Stimulated activated CD8-positive, alpha-beta memory T cell treated with anti-CD3 and anti-CD28 coated beads, Interleukin-4, amount 100 ng/mL, for 48 hours (primary cell): ENCODE results near the gene OSBPL2.
A peak's percentile ranks its signal among the peaks of the same experiment; 100 is the strongest.

Source experiments
- DNase-seq: peaks from one replicate; pipeline ENCODE4 v3.0.0-alpha.2; 2020

OSBPL2 gene

GRCh38 chr20:62303340-62304226 lies 65.3 kb downstream of the OSBPL2 start:
- DNase-seq = peak; percentile 41

GRCh38 chr20:62304331-62305148 lies 66.2 kb downstream of the OSBPL2 start:
- DNase-seq = no peak

GRCh38 chr20:62305149-62305764 lies 66.9 kb downstream of the OSBPL2 start:
- DNase-seq = no peak

GRCh38 chr20:62305765-62306413 lies 67.6 kb downstream of the OSBPL2 start:
- no peak for DNase-seq

GRCh38 chr20:62306414-62307187 lies 68.3 kb downstream of the OSBPL2 start:
- DNase-seq = no peak

GRCh38 chr20:62307226-62308101 lies 69.1 kb downstream of the OSBPL2 start:
- no peak for DNase-seq

- DNase-seq = no peak
Measured at GRCh38 chr20:62308102-62308822, 69.9 kb downstream of the OSBPL2 start.

GRCh38 chr20:62309198-62309944 lies 71.0 kb downstream of the OSBPL2 start:
- no peak for DNase-seq

- no peak for DNase-seq
Measured at GRCh38 chr20:62309947-62310756, 71.8 kb downstream of the OSBPL2 start.

- no peak for DNase-seq
Measured at GRCh38 chr20:62310757-62311121, 72.4 kb downstream of the OSBPL2 start.

- DNase-seq = no peak
Measured at GRCh38 chr20:62311150-62311549, 72.8 kb downstream of the OSBPL2 start.

GRCh38 chr20:62311832-62312661 lies 73.7 kb downstream of the OSBPL2 start:
- no peak for DNase-seq

- DNase-seq = no peak
Measured at GRCh38 chr20:62312662-62312977, 74.3 kb downstream of the OSBPL2 start.

GRCh38 chr20:62313021-62313420 lies 74.7 kb downstream of the OSBPL2 start:
- DNase-seq = no peak

- DNase-seq = no peak
Measured at GRCh38 chr20:62313460-62314338, 75.4 kb downstream of the OSBPL2 start.

GRCh38 chr20:62314339-62314638 lies 76.0 kb downstream of the OSBPL2 start:
- DNase-seq = no peak

GRCh38 chr20:62314711-62315302 lies 76.5 kb downstream of the OSBPL2 start:
- no peak for DNase-seq
